Activated T-cell treated with anti-CD3 and anti-CD28 coated beads, Interleukin-2, amount 50 U/mL, for 48 hours (primary cell): ENCODE measurements around the gene ST14.
"Not testable (repeated sequence)": the region's sequence is repeated elsewhere in the genome, so short reads cannot be mapped to it uniquely, and the experiment has no call there.

Experiments
- DNase-seq, 2 experiments: peaks; one replicate each; pipeline ENCODE4 v3.0.0-alpha.2; 2020

Gene ST14

GRCh38 chr11:130209954-130210854, 50.6 kb downstream of the ST14 start:
- peak; percentile 4 to 11 for DNase-seq

- DNase-seq = peak in 1 of 2 experiments; percentile 2
These were observed 51.6 kb downstream of the ST14 start for GRCh38 chr11:130211144-130211543.

- peak; percentile 10 to 11 for DNase-seq
These were observed 52.3 kb downstream of the ST14 start for GRCh38 chr11:130211781-130212401.

DNA sequence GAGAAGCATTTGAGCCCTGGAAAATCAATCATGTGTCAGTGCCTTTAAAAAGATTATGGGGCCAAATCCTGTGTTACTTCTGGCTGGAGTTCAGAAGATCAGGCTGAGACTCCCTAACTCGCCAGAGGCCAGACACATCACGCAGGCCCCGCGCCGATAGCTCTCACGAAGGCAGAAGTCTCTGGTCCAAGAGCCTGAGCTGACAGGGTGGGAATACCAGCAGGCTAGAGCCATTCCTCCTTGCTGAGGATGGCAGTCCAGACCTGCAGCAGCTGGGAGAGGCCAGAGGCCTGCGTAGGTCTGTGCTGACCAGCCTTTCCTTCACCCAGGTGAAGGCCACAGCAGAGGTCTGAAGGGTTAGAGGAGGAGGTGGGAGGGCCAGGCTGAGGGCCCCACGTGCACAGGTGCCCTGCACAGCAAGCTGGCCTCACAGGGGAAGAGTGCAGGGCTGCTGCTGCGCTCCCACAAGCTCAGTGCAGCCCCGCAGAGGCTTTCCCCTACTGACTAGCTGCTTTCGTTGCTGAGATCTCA, 52.9 kb downstream of the ST14 start:
- DNase-seq = peak in 1 of 2 experiments; percentile 17

DNA sequence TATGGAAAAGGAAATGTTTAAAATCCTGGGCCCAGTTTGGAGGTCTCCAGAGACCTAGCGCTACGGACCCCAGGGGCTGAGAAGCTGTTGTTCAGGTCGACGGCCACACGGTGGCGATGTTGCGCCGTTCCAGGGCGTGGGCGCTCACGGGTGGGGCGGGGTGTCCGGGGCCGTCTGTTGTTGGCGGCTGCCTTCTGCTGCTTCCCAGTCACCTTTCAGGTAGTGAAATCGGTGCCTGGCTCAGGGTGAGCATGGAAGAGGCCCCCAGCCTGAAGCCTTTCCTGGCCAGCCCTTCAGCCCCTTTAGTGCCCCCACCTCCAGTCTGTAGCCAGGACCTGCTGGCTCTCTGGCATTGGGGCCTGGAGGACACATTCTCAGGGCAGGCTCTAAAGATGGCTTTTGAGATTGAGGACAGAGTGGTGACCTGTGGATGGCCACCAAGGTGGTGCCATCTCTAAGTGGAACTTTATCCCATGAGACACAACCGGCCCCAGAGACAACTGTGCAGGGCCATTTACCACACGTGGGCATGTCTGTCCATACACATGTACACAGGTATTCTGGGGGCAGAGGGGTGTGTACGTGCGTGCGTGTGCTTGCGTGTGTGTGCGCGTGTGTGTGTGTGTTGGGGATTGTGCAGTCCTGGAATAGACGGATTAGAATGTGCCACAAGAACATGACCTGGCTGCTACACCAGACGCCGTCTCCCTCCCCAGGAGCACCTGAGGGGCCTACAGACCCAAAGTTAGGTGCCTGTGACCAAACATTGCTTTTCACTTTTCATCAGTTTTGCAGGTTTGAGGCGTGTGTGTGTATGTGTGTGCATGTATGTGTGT, 53.8 kb downstream of the ST14 start:
- DNase-seq = peak; percentile 82 to 84

DNA sequence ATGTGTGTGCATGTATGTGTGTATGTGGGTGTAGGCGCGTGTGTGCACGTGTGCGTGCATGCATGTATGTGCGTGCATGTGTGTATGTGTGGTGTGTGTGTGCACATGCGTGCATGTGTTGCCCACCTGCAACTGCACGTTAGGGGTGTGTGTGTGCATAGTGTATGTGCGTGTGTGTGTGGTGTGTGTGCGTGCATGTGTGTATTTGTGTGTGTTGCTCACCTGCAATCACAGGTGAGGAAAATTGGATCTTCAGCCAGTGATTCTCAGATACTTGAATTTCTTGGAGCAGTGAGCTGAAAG, 54.3 kb downstream of the ST14 start:
- no peak for DNase-seq

GRCh38 chr11:130214861-130215530, 55.4 kb downstream of the ST14 start:
- peak; percentile 3 to 8 for DNase-seq

- DNase-seq = peak; percentile 6 to 9
These were observed 56.1 kb downstream of the ST14 start for GRCh38 chr11:130215531-130216220.

GRCh38 chr11:130216221-130216550, 56.6 kb downstream of the ST14 start:
- DNase-seq = peak in 1 of 2 experiments; percentile 7

DNA sequence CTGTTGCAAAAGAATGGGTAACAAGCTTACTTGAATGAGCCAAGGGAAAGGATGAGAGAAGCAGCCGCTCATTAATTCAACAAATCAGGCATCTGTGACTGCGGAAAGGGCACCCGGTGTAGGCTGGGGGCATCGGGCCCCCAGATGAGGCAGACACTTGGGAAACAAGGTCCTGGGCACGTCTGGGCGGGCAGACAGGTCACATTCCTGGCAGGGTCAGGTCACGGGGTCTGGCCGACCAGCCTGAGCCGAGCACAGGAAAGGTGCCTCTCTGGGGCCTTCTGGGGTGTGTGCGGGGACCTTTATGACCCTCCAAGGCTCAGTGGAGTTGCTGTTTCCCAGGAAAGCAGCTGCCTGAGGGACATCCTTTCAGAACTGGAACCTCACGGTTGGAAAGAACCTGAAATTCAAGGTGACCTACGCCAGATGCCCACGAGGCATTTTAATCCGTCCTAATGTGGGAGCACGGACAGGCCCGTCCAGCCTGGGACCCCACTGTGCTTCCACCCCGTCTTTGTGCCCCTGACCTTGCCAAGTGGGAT, 57.1 kb downstream of the ST14 start:
- peak; percentile 3 to 10 for DNase-seq

DNA sequence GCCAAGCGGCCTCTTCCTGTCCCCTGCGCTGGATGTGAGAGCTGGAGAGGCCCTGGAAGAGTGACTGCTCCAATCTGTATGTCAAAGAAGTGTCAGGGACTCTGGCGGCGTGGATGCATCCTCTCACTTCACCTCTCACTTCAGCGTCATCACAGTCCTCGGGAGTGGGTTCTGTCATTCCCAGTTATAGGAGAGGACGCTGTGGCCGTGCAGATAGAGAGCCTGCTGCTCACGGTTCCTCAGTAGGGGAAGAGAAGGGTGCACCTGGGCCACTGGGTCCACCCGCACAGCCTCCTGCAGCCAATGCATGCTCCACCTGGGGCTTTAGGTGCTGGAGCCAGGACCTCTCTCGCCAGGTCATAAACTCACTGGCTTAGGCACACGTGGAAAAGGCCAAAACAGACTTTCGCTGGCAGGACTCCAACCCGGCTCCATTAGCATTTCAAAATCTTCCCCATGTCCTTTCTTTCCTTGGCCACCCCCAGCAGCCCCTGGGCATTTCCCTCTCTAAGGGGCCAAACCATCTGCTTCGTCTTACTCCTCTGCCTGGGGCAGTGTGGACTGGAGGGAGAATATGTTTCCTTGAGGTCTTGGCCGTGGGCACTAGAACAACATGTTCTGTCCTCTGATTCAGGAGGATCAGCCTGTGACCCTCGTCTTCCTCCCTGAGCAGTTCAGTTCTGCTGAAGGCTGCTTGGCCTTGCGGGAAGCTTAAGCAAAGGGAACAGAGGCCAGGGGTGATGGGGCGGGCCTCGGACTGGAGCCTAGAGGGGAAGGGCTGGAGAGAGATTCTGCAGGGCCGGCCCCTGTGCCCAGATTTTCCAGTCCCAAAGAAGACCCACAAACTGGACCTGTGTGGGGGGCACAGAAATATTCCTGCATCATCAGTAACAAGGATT, 57.8 kb downstream of the ST14 start:
- peak; percentile 5 to 7 for DNase-seq

DNA sequence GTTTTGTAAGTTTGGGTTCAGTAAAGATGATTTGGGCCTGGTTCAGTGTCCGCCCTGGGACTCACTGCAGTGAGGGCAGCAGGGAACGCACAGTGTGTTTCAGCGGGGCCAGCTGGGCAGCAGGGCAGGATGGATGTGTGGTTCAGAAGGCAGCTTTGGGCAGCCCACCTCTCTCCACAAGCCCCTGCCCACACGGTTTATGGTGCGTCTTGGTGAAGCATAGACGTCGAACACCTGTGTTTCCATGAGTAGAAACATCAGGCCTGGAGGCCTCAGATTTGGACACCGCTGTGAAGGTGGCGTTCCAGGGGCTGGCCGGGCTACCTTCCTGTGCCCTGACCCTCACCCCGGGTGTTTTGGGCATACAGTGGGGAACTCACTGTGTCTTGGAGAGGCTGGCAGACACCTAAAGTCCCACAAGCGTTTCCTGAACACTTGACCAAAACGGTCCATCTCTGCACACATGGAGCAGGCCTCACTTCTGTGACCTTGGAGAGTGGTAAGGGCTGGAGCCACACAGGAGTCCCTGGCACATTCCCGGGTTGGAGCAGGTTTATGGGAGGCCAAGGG, 59.0 kb downstream of the ST14 start:
- DNase-seq = peak; percentile 7

DNA sequence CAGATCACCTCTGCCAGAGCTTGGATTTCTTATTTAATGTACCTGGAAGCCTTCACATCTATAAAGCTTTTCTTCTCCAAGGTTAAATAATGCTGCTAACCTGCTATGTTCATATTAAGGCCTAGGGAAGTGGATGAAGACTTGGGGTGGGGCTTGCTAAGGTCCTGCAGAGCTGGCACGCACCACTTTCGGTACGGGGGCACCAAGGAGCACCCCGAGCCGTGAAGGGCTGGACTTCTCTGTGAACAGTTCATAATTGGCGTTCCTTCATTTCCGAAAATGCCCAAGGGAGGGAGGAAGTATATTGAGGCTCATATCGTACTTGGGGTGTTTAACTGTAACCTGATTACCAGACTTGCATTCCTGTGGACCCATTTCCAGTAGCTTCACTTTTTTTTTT, 59.6 kb downstream of the ST14 start:
- peak in 1 of 2 experiments; percentile 3 for DNase-seq

- DNase-seq = peak in 1 of 2 experiments; percentile 9
These were observed 60.9 kb downstream of the ST14 start for GRCh38 chr11:130220311-130221035.

DNA sequence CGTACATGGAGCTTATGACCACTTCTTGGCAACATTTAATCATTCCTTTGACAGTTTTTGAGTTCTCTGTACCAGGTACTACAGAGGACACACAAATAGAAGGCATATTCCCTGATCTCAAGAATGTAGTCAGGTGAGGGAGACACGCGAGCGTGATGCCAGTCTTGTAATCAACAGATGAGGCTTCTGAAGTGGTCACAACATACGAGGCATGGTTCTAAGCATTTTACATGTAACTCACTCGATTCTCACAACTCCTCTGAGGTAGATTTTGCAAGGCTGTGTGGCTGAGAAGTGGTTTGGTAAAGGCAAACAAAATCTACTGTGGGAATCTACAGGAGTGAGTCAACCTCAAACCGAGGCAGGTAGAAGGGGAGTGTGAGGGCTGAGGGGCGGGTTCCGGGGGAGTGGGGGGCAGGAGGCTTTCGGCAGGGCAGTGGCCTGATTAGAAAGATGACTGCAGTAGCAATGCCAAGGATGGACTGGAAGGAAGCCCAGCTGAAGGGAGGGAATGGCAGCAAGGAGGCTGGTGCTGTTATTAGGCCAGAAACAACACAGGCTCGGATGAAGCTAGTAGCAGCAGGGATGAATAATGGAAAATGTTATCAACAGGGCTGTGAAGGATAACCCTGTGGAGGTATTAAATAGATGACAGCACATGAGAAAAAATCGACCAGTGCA, 63.8 kb downstream of the ST14 start:
- peak in 1 of 2 experiments; percentile 25 for DNase-seq

DNA sequence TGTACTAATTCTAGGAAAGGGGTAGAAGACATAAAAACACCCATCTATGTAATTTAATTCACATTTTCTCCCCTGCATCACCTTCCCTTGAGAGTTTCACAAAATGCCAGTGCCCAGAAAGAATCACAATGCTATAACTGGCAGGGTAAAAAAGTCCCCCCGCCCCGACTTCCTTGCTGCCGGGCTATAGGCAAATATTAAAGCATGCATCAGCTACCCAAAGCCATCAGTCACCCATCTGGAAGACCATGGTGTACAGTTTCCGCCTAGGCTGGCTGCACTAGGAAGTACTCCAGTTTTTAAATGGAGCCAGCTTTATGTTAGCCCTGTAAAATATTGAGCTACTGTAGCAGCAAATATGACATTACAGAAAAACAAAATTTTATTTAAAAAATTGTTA, 67.8 kb downstream of the ST14 start:
- no peak for DNase-seq

DNA sequence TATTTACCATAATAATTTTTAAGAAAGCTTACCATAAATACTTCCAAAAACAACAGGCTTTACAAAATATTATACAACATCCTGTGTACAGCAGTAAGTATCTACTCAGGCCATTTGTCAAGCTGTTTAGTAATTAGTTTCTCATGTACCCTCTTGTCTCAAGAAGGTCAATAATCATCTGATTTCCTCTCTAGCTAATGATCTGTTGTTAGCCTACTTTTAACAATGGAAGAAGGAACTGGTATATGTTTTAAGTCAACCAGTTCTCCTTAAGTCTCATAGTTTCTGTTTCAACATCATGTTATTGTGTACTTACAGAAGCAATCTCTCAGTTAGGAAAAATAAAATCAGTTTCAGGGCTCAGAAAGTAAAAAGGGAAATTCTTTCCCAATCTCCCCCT, 73.9 kb downstream of the ST14 start:
- DNase-seq = not testable (repeated sequence)

DNA sequence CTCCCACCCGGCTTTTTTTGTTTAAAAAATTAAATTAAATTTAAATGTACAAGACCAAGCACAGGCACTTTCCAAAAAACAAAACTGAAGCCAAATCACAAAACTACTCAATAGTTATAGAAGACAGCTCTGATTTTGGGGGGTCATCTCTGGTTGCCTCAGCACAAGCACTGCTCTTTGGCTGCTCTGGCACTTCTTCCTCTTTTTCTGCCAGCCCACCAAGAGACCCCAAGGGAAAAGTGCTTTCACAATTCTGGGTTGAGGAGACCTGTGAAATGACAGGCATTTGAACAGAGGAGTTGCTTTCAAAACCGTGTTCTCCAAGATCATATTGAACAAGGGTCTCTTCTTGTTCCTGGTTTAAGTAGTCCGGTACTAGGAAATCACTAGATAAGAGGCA, 74.3 kb downstream of the ST14 start:
- DNase-seq = not testable (repeated sequence)

- DNase-seq = no peak
These were observed 74.7 kb downstream of the ST14 start for GRCh38 chr11:130234315-130234714.
